PC-3 (cell line): Measurements from ENCODE around the gene USH1G.

Source experiments
- CTCF ChIP-seq: fragments of 300-600 bp; sonication (generic); conservative IDR thresholded peaks from 2 replicates; pipeline ENCODE4 v1.5.1; 2017; ENCODE audit warnings: antibody characterized with exemption, low read depth, mild to moderate bottlenecking, low read length
- EZH2 ChIP-seq: fragments of 300-600 bp; sonication (generic); IDR thresholded peaks from one replicate; pipeline ENCODE4 v1.6.1; 2017; ENCODE audit warnings: antibody characterized with exemption, mild to moderate bottlenecking, low read length; ENCODE audit not compliant: unreplicated experiment
- EZH2phosphoT487 ChIP-seq: fragments of 300-600 bp; sonication (generic); IDR thresholded peaks from 2 replicates; pipeline ENCODE4 v1.6.1; 2018; ENCODE audit warnings: mild to moderate bottlenecking, antibody characterized with exemption, low read length, borderline replicate concordance

- TF ChIP-seq CTCF (no peak), EZH2phosphoT487 (no peak), EZH2 (no peak)
These were observed 2.8 kb downstream of the USH1G start for GRCh38 chr17:74920306-74920620.
